GM21360 (cell line): ENCODE data around the gene EFL1.

Source experiments
- ATAC-seq: cut with Tn5 transposase; IDR thresholded peaks from one replicate; pipeline ENCODE4 v1.9.1; 2021; ENCODE audit warnings: mild to moderate bottlenecking, moderate library complexity; ENCODE audit not compliant: unreplicated experiment

Gene EFL1

DNA sequence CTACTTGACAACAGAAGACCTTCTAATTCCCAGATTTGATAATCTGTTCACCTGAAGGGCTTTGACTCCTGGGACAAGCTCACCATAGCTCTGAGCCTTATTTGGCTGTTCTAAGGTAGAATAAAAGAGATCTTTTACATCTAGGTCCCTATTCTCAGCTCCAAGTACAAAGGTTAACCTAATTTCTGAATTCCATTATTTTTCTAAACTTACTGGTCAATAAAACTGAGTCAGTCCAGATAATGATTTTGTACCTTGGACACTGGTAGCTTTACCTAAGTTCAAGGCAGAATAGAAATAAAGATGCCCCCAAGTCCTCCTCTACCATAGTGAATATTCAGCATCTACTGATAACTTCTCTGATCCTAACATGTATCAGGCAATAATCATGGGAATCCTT is 135.0 kb downstream of the EFL1 start:
- ATAC-seq: no peak

- ATAC-seq: no peak
Measured at GRCh38 chr15:82126346-82126745, 136.2 kb downstream of the EFL1 start.

DNA sequence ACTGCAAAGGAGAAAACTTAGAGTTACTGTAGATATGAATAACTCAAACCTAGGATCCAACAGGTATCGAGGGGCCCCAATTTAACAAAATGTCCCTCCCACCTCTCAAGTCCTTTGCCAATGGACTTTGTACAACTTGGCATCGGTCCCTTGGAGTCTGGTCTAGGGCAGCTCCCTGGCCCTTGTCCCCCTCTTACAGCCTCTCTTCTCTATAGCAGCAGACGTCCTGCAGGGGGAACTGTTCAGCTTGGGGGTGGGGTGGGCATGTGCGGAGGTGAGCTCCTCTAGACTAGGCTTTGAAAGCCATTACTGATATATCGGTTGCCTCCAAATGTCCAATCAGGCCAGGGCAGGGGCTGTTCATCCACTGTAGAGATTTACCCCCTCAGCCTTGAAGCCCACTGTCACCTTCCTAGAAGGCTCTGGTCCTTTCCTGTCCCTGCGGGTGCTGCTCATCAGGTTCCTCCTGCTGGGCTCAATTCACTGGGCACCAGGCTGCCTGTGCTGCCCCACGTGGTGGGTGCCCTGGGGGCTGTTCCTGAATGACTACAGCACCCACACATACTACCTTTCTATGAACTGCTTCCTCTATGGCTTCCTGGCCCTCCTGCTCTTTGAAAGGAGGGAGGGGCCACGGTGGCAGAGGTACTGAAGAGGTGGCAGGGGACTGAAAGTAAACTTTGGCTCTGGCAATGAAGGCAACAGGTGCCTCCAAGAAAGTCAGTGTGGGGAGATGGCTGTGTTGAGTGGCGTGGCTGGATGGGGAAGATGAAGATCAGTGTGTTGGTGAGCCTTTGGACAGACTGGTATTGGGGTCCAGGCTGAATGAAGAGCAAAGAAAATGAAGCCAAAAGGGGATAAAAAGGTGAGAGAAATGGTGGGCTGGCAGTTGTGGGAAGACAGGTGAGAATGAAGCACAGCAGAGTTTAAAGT is 137.9 kb downstream of the EFL1 start:
- ATAC-seq: no peak

DNA sequence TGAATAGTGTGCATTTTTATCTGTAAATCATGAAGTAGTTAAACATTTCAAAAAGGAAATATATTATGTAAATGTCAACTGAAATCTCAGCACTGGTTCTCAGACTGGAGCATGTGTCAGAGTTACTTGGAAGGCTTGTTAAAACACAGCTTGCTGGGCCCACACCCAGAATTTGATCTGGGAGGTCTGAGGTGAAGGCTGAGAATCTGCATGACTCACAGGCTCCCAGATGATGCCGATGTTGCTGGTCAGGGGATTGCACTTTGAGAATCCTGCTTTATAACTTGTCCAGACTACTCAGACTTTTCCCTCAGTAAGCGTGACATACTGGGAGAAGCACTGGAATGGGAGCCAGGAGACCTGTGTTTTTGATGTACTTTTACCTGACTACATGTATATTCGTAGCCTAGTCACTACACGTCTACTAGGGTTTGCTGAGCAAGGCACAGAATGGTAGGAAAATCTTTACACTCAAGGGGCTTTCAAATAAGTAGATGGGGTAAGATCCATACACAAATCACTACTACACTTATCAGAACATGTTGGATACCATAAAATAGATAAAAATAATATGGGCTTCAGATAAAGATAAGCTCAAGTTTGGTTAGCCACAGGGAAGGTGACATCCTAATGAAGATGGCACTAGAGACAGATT is 139.7 kb downstream of the EFL1 start:
- no peak for ATAC-seq

- ATAC-seq: no peak
Measured at GRCh38 chr15:82118040-82118439, 144.5 kb downstream of the EFL1 start.

GRCh38 chr15:82117296-82117695 is 145.2 kb downstream of the EFL1 start:
- no peak for ATAC-seq

GRCh38 chr15:82114660-82115059 is 147.9 kb downstream of the EFL1 start:
- ATAC-seq: no peak

DNA sequence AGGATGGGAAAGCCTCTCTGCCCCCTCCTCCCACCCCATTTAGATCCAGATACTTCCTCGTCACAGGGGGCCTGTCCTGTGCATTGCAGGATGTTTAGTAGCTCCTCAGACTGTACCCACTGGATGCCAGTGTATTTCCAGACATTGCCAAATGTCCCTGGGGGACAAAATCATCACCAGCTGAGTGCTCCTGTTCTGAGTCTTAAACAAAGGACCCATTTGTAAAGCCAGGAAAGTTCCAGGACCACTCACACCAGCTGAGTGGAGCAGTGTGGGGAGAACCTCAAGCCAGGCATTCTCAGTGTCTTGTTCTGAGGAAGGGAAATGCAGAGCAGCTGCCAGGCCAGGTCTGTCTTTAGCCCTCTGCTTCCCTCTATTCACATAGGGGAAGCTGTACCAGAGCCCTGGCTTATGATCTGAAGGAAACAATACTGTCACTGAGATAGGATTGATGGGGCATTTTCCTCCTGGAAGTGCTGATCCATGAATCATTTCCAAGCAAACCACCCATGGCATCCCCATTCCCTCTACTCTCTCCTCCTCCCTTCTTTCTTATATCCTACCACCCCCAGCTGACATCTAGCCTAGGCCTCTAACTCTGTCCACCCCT is 149.3 kb downstream of the EFL1 start:
- ATAC-seq: no peak

DNA sequence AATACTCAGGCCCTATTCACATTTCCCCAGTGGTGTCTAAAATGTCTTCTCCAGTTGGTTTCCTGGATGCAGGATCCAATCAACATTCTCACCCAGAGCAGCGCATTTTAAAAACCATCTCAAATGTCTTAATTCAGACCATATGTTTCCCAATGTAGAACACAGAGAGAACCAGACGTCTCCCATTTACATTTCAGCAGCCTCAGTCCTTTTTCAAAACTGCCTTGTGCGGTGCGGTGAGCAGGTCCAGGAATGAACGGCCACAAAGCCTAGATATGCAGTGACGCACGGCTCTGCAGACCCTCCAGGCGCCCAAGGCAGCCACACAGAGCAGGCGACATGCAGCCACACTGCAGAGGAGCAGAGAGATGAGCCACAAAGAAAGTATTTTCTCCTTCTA is 150.6 kb downstream of the EFL1 start:
- no peak for ATAC-seq

DNA sequence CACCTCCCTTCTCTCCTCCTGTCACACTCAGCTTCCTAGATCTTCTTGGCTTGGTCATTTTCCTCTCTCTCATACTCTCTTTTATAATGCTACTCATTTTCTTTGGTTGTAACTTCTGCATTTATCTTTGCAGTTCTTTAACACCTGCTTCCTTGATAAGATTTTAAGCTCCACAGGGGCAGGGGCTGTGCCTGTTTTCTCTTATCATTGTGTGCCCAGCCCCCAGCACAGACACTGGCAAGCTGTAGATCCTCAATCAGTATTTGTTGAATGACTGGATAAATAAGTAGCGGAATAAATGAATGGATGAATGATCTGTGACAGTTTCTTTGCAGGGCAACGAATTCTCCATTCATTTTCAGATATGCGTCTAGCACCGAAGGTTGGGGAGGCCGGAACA is 152.4 kb downstream of the EFL1 start:
- no peak for ATAC-seq

GRCh38 chr15:82108489-82109078 is 153.9 kb downstream of the EFL1 start:
- ATAC-seq: peak; percentile 87

DNA sequence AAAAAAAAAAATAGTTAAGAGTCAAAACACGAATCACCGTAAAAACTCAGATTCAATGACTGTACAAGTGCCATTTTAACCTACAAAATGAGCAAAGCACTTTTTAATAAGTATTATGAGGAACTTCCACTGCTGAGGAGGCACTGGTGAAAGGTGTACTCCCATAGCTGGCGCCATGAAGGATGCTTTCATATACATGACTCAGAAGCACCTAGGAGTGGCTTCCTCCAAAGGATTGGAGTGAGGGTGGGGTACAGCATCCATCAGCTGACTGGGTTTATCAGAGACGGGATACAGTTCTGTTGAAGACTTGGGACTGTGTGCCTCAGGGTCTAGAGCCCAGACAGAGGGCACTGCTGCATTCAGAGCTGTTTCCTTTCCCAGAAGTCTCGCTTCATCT is 155.9 kb downstream of the EFL1 start:
- no peak for ATAC-seq

GRCh38 chr15:82105451-82106215 is 156.9 kb downstream of the EFL1 start:
- ATAC-seq: no peak

GRCh38 chr15:82103468-82103867 is 159.1 kb downstream of the EFL1 start:
- no peak for ATAC-seq

- ATAC-seq: no peak
Measured at GRCh38 chr15:82100111-82100929, 162.2 kb downstream of the EFL1 start.

DNA sequence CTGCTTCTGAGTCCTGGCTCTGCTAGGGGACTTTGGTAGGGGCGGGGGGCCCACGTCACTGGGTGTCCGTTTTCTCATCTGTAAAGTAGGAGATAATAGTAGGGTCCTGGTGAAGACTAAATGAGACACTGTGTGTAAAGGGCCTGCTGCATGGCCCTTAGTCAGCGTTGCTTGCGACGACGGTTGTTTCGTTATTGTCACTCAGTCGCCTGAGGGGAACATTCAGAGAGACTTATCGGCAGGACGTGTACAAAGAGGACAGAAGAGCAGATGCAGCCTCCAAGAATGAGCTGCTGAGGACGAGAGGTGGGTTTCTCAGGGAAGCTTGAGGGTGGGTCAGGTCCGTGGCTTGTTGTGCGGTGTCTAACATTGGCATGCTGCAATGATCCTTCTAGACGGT is 163.9 kb downstream of the EFL1 start:
- ATAC-seq: no peak

- ATAC-seq: no peak
Measured at GRCh38 chr15:82095803-82096202, 166.7 kb downstream of the EFL1 start.

- no peak for ATAC-seq
Measured at GRCh38 chr15:82093774-82094211, 168.7 kb downstream of the EFL1 start.

- no peak for ATAC-seq
Measured at GRCh38 chr15:82093325-82093724, 169.2 kb downstream of the EFL1 start.

DNA sequence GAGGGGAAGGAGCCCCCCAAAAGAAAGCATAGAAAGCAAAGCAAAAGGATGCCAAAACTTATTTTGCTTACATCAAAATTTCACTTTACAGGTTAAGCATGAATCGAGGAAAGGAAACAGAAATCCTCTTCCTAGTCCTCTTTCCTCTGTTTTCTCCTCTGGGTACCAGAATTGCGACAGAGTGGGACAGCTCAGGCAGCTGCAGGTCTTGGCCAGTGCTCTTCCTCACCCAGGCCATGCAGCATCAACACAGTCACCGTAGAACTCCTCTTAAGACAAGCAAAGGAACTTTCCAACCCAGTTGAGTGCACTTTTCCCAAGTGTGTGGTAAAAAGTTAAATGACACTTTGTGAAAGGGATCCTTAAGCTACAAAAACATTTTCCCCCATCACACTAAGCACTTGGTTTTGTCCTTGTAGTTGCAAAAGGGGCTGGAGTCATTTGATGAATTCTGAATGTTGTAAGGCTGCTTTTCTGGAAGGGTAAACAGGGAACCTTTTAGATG is 170.8 kb downstream of the EFL1 start:
- ATAC-seq: no peak
